Raji (cell line): ENCODE measurements around the gene NXNL2.

ENCODE experiments used
- POLR2A ChIP-seq: IDR thresholded peaks from 2 replicates; pipeline ENCODE4 v1.6.1; 2011; ENCODE audit warnings: low read depth, low read length, control low read depth; ENCODE audit not compliant: insufficient read depth

NXNL2 gene

GRCh38 chr9:88551546-88552137 lies 16.7 kb downstream of the NXNL2 start:
- TF ChIP-seq POLR2A: no peak

DNA sequence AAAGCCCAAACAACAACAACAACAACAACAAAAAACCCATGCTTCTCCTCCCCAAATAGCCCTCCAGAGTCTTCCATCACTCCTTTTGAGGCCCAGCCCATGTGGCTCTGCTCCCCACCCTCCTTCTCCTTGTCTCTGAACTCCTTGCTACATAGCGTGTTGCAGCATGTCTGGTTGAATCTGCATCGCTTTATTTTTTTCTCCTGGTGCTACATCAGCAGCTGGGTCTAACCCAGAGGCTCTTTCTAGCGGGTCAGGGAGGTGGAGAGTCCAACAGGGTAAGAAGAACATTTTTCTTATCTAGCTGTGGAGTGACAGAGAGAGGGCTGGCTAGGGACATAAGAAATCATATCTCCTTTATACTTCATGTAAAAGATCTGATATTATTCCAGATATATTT lies 18.4 kb downstream of the NXNL2 start:
- no peak for TF ChIP-seq POLR2A

GRCh38 chr9:88555268-88555980 lies 20.4 kb downstream of the NXNL2 start:
- no peak for TF ChIP-seq POLR2A

GRCh38 chr9:88559661-88560060 lies 24.7 kb downstream of the NXNL2 start:
- TF ChIP-seq POLR2A: no peak

- no peak for TF ChIP-seq POLR2A
These were observed 32.9 kb downstream of the NXNL2 start for GRCh38 chr9:88567870-88568269.

GRCh38 chr9:88571419-88571818 lies 36.4 kb downstream of the NXNL2 start:
- no peak for TF ChIP-seq POLR2A

GRCh38 chr9:88572684-88573083 lies 37.7 kb downstream of the NXNL2 start:
- TF ChIP-seq POLR2A: no peak

DNA sequence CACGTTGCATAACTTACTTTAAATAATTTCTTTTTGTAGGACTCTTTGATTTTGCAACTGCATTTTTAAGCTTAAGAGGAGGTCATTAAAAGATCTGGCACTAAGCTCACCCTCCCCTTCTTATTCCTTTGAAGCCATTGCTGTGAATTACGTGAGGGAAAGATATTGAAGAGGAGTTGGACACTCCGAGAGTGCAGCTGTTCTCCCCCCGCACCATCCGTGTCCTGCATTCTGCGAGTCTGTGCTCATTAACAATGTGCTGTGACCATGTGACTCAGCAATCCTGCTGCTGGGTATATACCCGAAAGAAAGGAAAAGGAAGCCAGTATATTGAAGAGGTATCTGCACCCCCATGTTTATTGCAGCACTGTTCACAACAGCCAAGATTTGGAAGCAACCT lies 40.0 kb downstream of the NXNL2 start:
- no peak for TF ChIP-seq POLR2A

DNA sequence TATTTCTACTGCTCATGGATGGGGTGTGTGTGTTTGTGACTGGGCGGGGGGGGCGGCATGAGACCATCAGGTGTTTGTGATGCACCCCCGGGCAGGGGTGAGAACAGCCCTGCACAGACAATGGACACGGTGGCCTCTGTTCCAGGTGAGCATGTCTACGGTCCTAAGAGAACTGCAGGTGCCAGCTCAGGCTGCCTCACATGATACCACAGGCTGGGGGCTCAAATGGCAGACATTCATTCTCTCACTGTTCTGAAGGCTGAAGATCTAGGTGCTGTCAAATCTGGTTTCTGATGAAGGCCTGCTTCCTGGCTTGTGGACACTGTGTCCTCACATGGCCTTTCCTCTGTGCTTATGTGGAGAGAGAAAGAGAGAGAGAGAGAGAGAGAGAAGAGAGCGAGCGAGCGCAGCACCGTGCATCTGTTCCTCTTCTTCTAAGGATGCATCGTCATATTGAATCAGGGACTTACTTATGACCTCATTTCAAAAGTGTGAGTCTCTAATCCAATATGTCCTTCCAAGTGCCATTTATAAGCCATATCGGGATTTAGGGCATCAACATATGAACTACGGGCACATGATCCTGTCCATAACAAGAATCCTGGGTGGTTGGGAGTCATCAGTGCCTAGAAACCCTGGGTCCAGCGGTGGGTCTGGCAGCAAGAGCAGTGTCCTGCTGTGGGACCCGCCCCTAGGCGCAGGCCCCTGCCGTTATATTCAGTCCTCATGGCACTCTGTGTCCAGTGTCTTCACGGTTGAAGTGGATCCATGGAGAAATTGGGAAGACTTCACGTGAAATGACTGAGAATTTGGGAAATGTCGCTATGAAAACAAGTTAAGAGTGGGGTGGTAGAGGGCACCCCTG lies 42.5 kb downstream of the NXNL2 start:
- no peak for TF ChIP-seq POLR2A

DNA sequence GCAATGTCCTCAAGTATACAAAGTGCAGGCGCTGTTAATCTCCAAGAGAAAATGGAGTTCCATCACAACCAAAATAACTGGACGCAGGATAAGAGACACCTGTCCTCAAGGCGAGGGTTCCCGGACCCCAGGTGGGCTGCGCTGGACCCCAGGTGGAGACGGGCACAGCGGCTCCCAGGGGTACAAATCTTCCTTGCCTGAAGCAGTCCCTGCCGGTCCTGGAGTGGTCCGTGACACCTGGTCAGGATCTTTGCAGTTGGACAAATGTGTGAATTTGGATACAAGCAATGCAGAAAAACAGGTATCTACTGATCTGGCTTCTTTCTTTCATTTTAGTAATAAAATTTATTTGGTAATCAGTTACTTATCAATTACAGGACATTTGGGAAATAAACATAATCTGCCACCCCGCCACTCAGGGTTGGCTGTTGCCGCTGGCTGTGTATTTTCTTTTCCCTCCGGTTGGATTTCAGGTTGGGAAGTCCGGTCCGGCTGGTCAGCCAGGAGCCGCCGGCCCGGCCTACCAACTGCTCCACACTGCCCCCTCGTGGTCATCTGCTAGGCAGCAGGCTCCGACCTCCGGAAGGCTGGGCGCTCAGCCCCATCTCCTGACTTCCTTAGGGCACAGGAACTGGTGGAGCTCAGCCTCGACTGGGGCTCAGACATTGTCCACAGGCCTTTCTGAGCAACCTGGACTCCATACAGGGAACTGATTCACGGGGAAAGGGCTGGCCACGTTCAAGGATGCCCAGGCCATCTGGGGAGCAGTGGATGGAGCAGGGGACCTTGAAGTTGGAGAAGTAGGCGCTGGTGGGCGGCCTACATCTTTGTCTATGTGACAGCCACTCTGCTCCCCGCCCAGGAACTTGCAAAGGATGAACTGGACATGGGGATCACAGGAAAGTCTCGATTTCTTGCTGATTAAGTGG lies 43.4 kb downstream of the NXNL2 start:
- TF ChIP-seq POLR2A: no peak

- TF ChIP-seq POLR2A: no peak
These were observed 44.2 kb downstream of the NXNL2 start for GRCh38 chr9:88579050-88579715.

DNA sequence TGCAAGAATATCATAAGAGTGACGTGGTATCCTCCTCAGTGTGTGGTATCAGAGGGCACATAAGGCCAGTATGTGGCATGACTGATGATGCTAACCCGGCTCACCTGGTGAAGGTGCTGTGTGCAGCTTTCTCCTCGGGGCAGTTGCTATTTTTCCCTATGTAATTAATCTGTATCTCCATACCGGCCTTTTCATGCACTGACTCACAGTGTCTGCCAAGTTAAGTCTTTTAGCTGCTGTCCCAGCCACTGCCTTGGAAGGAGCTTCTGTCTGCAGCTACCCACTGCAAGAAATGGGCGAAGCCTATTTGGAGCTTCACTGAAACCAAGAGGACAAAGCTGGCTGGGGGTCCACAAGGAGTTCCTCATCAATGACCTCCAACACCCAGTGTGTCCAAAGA lies 46.0 kb downstream of the NXNL2 start:
- TF ChIP-seq POLR2A: no peak

GRCh38 chr9:88583901-88584596 lies 49.1 kb downstream of the NXNL2 start:
- no peak for TF ChIP-seq POLR2A

GRCh38 chr9:88585426-88585825 lies 50.4 kb downstream of the NXNL2 start:
- no peak for TF ChIP-seq POLR2A
